ENCODE data around the gene SMIM14.
"Not testable (repeated sequence)": the region's sequence is repeated elsewhere in the genome, so short reads cannot be mapped to it uniquely, and the experiment has no call there.

SMIM14 gene

DNA sequence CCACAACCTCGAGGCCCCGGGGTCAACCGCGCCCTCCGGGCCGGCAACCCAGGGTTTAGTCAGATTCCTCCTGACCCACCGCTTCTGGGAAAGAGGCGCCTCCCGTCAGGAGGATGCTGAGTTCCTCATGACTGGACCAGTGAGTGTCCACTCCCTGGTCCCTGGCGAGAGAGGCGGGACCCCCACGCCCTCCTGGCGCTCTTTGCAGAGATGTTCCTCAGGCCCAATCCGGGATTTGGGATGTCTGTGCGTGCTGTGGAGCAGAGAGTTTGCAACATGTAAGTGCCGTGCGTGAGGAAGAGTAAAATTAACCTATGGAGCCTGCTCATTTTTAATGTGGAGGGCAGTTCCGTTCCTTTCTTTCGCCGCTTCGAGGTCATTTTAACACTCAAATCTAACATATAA, 110.6 kb downstream of the SMIM14 start:
- DNase-seq: no peak

DNA sequence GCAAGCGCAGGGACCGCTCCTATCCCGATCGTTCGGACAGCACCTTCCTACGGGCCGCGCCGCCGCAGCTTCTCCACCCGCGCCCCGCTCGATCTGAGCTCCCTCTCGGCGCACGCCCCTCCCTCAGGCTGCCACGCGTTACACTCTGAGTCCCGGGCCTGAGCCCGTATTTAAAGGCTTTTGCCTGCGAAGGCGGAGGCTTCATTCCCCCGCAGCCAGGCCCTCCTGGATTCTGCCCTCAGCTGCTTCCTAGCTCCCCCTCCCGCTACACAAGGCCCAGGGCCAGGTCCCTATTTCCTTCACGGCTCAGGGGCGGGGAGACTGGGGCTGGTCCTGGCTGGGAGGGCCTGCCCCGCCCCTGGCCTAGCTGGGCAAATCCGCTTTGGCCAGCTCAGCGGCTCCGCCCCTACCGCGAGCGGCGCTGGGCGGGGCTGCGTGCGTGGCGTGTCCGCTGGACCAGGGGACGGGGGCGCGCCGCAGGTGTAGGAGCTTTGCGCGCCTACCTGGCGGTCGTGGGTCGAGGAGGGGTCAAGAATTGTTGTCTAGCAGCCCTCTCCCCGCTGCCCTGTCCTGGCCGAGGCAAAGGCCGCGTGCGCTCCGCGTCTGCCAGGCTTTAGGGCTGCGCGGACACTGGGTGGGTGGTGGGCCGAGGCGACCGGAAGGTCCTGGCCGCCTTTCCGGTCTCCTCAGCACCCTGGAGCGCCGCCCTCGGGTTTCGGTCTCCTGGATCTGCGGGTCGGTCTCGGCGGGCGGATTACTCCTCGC, 111.2 kb downstream of the SMIM14 start, which contains the start of gene UGDH:
TSS of gene UGDH (minus strand) at position 144 of the 765 bp plus-strand sequence. CDS start 5,927 bp downstream, outside the sequence.
- peak; percentile 92 for DNase-seq

DNA sequence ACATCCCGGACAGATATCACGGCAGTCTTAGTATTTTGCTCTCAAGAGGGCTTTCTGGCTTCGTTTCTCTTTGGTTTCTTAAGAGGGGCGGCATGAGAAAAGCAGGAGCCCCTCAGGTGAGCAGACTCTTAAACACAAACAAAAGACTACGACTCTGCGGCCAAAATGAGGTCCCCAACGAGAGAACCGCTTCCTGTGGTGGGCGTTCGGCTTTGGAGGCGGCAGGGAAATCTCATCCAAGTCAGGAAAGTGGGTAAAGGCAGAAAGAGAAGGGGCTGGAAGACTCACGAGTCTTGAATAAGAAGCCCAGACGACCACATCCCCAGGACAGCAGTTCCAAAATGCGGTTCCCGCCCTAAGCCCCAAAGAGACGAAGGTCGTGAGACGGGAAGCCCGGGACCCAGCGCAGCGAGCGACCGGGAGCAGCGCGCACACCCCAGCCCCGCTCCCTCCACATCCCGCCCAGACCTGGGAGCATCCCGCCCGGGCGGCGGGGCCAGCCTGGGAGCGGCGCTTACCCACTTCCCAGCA, 111.8 kb downstream of the SMIM14 start:
- DNase-seq: no peak

- DNase-seq: no peak
These were observed 112.6 kb downstream of the SMIM14 start for GRCh38 chr4:39525822-39526690.

DNA sequence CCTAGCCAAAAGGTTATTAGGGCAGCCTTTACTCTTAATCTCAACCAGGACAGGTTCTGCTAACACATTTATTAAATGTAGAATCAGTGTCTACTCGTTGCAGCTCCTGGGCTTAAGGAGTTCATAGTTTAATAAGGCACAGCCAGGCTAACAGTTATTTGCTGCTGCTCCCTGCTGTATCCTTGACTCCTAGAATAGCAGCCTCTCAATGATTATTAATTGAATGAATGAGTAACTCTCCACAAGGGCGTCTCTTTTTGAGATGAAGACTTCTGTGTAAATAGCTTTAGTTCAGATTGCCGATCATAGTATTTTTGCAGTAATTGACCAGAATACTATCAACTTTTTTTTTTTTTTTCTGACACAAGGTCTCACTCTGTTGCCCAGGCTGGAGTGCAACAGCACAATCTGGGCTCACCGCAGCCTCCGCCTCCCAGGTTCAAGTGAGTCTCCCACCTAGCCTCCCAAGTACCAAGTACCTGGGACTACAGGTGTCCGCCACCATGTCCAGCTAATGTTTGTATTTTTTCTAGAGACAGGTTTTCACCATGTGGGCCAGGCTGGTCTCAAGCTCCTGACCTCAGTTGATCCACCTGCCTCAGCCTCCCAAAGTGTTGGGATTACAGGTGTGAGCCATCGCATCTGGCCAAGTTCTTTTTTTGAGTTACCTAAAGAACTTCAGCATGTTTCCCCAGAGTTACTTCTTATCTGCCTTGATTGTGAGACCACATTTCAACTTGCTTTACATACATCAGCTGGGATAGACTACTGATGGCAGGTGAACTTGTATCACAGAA, 114.3 kb downstream of the SMIM14 start:
- DNase-seq: no peak

DNA sequence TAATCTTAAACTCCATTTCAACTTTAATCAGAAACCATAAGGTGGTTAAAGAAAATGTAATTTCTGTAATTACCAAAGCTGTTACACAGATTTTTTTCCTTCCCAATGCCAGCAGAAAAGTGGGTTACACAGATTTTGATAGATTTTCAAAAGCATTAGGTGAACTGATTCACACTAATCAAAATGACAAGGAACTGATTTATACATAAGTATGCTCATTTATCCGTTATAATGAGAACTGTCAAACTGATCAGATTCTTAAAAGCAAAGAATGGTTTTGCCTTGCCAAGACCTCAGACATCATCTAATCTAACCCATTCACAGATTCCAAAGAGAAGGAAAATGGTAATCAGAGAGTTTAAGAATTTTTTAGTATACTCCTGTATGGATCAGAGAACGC, 116.6 kb downstream of the SMIM14 start:
- DNase-seq: no peak

DNA sequence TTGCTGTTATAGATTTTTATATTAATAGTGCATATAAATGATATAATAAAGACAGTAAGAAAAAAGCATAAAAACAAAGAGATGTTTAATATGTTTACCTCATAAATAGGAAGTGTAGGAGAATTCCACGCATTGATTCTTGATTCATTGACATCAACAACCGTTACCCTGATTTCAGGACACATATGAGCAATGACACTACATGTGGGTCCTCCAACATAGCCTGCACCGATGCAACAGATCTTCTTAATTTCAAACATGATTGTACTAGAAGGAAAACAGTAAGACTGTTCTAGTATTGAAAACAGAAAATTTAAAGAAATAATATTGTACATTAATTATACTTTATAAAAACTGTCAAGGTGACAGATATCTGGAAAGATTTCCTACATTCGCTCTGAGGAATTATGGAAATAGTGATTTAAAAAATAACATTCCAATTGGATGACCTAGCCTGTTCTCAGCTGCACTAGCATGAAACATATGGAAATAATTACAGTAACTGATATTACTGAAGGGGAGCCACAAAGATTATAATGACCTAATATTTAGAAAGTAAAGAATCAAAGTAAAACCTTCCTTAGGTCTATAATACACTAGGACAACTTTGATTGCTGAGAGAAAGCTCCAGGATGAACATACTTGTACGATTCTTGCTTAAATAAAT, 117.3 kb downstream of the SMIM14 start:
- DNase-seq: no peak

- DNase-seq: no peak
These were observed 120.2 kb downstream of the SMIM14 start for GRCh38 chr4:39518484-39518883.

DNA sequence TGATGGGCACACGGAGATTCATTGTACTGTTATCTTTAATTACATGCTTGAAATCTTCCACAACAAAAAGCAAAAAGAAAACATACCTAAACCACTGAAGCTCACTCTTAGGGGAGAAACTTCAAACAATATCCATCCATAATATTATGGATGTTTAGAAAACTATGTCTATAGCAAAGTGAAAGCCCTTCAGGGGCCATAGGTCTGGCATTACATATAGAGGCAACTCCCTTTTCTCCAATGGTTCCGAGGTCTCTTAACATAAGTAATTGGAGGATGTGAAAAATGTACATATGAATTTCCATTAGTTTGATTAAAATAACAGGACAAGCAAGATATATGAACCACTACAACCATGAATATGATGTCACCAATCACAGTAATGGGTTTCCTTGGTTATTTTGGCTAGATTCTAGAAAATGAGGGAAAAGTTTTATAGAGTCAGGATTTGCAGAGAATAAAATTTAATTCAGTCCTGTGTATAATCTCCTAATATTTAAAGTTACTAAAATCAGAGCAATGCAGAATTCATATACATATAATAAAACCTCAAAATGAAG, 122.2 kb downstream of the SMIM14 start:
- DNase-seq: no peak

DNA sequence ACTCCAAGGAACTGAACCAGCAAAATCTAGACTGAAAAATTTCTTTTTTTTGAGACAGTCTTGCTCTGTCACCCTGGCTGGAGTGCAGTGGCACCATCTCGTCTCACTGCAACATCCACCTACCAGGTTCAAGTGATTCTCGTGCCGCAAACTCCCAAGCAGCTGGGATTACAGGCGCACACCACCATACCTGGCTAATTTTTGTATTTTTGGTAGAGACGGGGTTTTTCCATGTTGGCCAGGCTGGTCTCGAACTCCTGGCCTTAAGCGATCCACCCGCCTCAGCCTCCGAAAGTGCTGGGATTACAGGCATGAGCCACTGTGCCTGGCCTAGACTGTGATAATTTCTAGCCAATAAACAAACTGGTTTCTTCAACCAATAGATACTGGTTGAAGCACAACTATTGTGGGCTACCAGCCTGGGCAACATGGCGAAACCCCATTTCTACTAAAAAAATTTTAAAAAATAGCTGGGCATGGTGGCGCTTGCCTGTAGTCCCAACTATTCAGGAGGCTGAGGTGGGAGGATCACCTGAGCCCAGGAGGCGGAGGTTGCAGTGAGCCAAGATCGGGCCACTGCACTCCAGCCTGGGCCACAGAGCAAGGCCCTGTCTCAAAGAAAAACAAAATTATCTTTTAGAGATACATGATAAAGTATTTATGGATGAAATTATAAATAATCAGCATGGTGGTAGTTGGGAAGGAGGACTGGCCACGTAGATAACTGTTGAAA, 122.8 kb downstream of the SMIM14 start:
- DNase-seq: not testable (repeated sequence)

- DNase-seq: no peak
These were observed 123.7 kb downstream of the SMIM14 start for GRCh38 chr4:39514888-39515401.

DNA sequence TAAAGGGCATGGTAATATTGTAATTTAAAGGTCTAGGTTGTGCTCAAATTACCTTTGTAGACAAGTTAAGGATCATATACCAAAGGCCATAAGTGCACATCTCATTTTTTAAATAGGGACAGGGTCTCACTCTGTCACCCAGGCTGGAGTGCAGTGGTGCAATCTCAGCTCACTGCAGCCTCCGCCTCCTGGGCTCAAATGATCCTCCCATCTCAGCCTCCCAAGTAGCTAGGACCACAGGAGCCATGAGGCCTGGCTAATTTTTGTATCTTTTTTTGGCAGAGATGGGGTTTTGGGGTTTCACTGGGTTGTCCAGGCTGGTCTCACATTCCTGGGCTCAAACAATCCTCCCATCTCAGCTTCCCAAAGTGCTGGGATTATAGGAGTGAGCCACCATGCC, 124.4 kb downstream of the SMIM14 start:
- DNase-seq: not testable (repeated sequence)

GRCh38 chr4:39510348-39510929, 128.2 kb downstream of the SMIM14 start:
- DNase-seq: no peak

GRCh38 chr4:39505581-39505980, 133.1 kb downstream of the SMIM14 start:
- DNase-seq: no peak

- no peak for DNase-seq
These were observed 134.1 kb downstream of the SMIM14 start for GRCh38 chr4:39504538-39504937.

DNA sequence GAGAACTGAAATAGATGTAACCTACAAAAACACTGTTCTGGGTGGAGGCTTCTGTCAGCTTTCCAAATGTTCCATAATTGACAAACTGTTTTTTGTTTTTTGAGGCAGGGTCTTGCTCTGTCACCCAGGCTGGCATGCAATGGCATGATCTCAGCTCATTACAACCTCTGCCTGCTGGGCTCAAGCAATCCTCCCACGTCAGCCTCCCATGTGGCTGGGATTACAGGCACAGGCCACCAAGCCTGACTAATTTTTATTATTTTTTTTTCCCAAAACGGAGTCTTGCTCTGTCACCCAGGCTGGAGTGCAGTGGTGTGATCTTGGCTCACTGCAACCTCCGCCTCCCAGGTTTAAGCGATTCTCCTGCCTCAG, 136.0 kb downstream of the SMIM14 start:
- DNase-seq: not testable (repeated sequence)

DNA sequence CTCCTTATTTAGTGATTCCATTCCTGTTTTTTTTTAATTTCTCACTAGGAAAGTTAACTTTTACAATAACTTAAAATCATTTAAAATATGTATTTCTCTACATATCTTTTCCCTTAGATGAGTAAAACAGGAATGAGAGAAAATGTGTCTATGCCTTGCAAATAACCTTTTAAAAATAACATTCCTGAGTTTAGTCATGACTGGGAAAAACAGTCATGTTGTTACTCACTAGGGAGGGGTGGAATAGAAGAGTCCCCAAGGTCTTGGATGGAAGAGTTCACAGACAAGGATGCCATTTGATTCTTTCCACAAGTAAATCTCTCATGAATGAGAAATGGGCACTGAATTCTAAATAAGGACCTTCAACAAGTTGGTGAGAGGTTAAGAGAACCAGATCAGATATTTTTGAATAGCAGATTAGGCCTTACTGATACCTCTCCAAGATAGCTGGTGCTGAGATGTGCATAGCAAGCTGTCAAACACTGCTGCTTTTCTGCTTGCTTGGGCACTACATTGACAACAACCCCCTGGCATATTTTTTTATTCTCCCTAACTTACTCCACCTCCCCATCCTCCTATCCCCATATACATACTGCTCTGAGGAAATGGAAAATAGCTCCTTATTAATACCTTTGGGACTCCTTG, 136.5 kb downstream of the SMIM14 start:
- no peak for DNase-seq

- no peak for DNase-seq
These were observed 140.0 kb downstream of the SMIM14 start for GRCh38 chr4:39498727-39499020.

DNA sequence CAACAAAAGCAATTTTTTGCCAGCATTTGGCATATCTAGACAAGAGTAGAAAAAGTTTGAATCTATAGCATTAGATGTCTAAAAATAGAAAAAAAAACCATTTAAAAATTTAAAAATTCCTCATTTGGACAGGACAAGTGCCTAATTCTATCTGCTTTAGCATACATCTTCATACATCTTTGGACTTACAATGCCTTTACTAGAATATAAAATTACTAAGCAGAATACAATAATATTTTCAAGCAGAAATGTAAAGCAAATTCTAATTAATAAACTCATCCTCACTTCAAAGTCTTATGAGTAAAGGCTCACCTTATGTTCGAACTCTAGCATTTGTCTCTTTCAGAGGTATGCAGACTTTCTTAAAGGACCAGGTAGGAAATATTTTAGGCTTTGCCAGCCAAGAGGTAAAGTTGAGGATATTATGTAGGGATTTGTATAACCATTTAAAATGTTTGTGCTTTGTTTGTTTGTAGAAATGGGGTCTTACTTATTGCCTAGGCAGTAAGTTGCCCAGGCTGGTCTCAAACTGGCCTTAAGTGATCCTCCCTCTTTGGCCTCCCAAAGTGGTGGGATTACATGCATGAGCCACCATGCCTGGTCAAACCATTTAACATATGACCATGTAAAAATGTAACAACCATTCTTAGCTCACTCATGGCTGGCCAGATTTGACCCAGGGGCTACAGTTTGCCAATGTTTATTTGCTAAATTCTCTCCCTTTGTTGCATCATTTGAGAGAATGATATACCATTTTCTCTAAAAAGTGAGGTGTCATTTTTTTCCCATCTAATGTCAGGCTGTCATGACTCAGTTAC, 140.5 kb downstream of the SMIM14 start:
- no peak for DNase-seq

Data from 8988T (cell line).